Naive thymus-derived CD4-positive, alpha-beta T cell (primary cell): Measurements from ENCODE around the gene OGDH. TPM values are rescaled to one million over a fixed set of nuclear protein-coding genes. Genes with fewer than 3 reads are reported as not detected.

ENCODE experiments used
- ATAC-seq: fragments of 150-1000 bp; cut with Tn5 transposase; 2 replicates; pipeline ENCODE4 v1.10.0; 2021; ENCODE audit warnings: mild to moderate bottlenecking, moderate library complexity
- CTCF ChIA-PET: fragments of 350-600 bp; sonication (Branson Sonifier 250); formaldehyde crosslinking; loops from one replicate; lab custom pipeline; 2021; ENCODE audit warnings: antibody characterized with exemption; lab: Charles Lee
- POLR2A ChIA-PET: fragments of 350-600 bp; sonication (Branson Sonifier 250); formaldehyde crosslinking; loops from one replicate; lab custom pipeline; 2021; ENCODE audit warnings: antibody characterized with exemption, inconsistent platforms; lab: Charles Lee
- DNase-seq, 9 donors: peaks; one replicate each; pipeline versions ENCODE4 v3.0.0 to v3.0.0-alpha.2; 2020 to 2022; ENCODE audit warnings: mixed read lengths in 1 of 9
- H3K27ac ChIP-seq: one replicate; pipeline ENCODE4 v1.7.0; 2013; ENCODE audit warnings: mild to moderate bottlenecking, low read depth, low read length, moderate library complexity
- H3K27me3 ChIP-seq, 2 donors: one replicate each; pipeline ENCODE4 v1.7.0; 2013; ENCODE audit warnings: low read length in 2 of 2, mild to moderate bottlenecking in 2 of 2, moderate library complexity in 2 of 2; ENCODE audit not compliant: control insufficient read depth in 2 of 2, insufficient read depth in 2 of 2
- H3K36me3 ChIP-seq, 3 experiments: 1 replicate in 2 of 3; 2 replicates in 1 of 3; pipeline ENCODE4 v1.7.0; 2013; ENCODE audit warnings: low read length in 3 of 3, mild to moderate bottlenecking in 3 of 3, moderate library complexity in 1 of 3; ENCODE audit not compliant: insufficient read depth in 3 of 3, control insufficient read depth in 2 of 3
- H3K4me1 ChIP-seq, 2 donors: one replicate each; pipeline ENCODE4 v1.7.0; 2013; ENCODE audit warnings: low read length in 2 of 2, mild to moderate bottlenecking in 2 of 2, moderate library complexity in 1 of 2; ENCODE audit not compliant: control insufficient read depth in 2 of 2, insufficient read depth in 2 of 2
- H3K4me3 ChIP-seq: 2 replicates; pipeline ENCODE4 v1.7.0; 2013; ENCODE audit warnings: mild to moderate bottlenecking, low read length
- H3K9me3 ChIP-seq, 3 experiments: 1 replicate in 2 of 3; 2 replicates in 1 of 3; pipeline ENCODE4 v1.7.0; 2013; ENCODE audit warnings: low read length in 3 of 3; ENCODE audit not compliant: control insufficient read depth in 2 of 3
- H3K27ac Mint-ChIP-seq, 9 donors: one replicate each; pipeline ENCODE4 v1.8.0; 2020 to 2022; ENCODE audit warnings: mixed read lengths in 9 of 9, mild to moderate bottlenecking in 8 of 9, moderate library complexity in 5 of 9, inconsistent platforms in 2 of 9
- H3K27me3 Mint-ChIP-seq, 5 donors: one replicate each; pipeline ENCODE4 v1.8.0; 2021 to 2022; ENCODE audit warnings: mixed read lengths in 5 of 5, mild to moderate bottlenecking in 1 of 5
- H3K36me3 Mint-ChIP-seq, 5 donors: one replicate each; pipeline ENCODE4 v1.8.0; 2020 to 2022; ENCODE audit warnings: mixed read lengths in 5 of 5, mild to moderate bottlenecking in 3 of 5, inconsistent platforms in 1 of 5
- H3K4me1 Mint-ChIP-seq, 7 donors: one replicate each; pipeline ENCODE4 v1.8.0; 2020 to 2022; ENCODE audit warnings: mixed read lengths in 7 of 7, mild to moderate bottlenecking in 3 of 7, inconsistent platforms in 1 of 7
- H3K4me3 Mint-ChIP-seq, 10 donors: one replicate each; pipeline ENCODE4 v1.8.0; 2020 to 2022; ENCODE audit warnings: mild to moderate bottlenecking in 10 of 10, mixed read lengths in 10 of 10, moderate library complexity in 6 of 10, inconsistent platforms in 2 of 10
- H3K9me3 Mint-ChIP-seq, 11 donors: one replicate each; pipeline ENCODE4 v1.8.0; 2020 to 2022; ENCODE audit warnings: mixed read lengths in 11 of 11, mild to moderate bottlenecking in 4 of 11, inconsistent platforms in 1 of 11, moderate library complexity in 1 of 11
- intact Hi-C, 2 donors: fragments of 100-400 bp; cut with micrococcal nuclease; formaldehyde crosslinking; loops; one replicate each; pipeline ENCODE4 v1.15.1; 2023
- polyA plus RNA-seq, 2 donors: library from polyadenylated mRNA; unstranded; fragments of 300-500 nt; fragmentation: Illumina TruSeq; gene quantifications; one replicate each; pipeline ENCODE4 v1.2.3, GENCODE V29; 2021
- total RNA-seq, 6 experiments: library from RNA in 5 of 6; stranded (reverse) in 5 of 6; gene quantifications; 1 replicate in 5 of 6; 2 replicates in 1 of 6; pipeline ENCODE4 v1.2.3 and lab custom pipeline; 2021 to 2026

OGDH gene
- total and polyA plus RNA-seq, 7 experiments from 2014 or later: 20.3 to 122 (median 64.2) TPM

- Histone ChIP-seq H3K4me1 (peaks cover 13 to 17% of the 10 kb centered on the region in 2 donors), H3K9me3 (no peaks in the 10 kb centered on the region), H3K27ac (no peak overlapping the region), H3K4me3 (no peak overlapping the region), H3K27me3 (no peaks in the 10 kb centered on the region), H3K36me3 (no peaks in the 10 kb centered on the region)
- CTCF ChIA-PET: no interaction called here
- POLR2A ChIA-PET: interaction anchor here (0.9 to 3.7 kb wide), 2 partner anchors 26 to 28 kb away, joined by 3 to 46 read pairs; partner anchors contain the start of gene TMED4
- Mint-ChIP-seq H3K9me3 (peaks cover 0 to 6% (median 0%) of the 10 kb centered on the region in 11 donors), H3K4me3 (peak overlapping the region in 7 of 10 donors; percentile 6 to 64 (median 42)), H3K27me3 (peaks cover 0 to 5% (median 0%) of the 10 kb centered on the region in 5 donors), H3K36me3 (peaks cover 0 to 7% (median 0%) of the 10 kb centered on the region in 5 donors), H3K4me1 (peaks cover 2 to 53% (median 48%) of the 10 kb centered on the region in 7 donors), H3K27ac (peak overlapping the region in 4 of 9 donors; percentile 6 to 72 (median 54))
- intact Hi-C loops: no loop called here
- ATAC-seq: no peak
- DNase-seq: no peak
These were observed 2.7 kb downstream of the OGDH start for GRCh38 chr7:44608916-44609648.

DNA sequence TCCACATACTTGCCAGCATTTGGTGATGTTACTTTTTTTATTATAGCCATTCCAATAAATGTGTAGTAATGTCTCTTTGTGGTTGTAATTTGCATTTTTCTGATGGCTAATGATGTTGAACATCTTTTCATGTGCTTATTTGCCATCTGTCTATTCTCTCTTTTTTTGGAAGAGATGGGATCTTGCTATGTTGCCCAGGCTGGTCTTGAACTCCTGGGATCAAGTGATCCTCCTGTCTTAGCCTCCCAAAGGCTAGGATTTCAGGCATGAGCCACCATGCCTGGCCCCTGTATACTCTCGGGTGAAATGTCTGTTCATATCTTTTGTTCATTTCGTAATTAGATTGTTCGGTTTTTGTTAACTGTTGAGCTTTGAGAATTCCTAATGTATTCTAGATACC lies 3.4 kb downstream of the OGDH start:
- H3K4me3 Mint-ChIP-seq: peak overlapping the region in 2 of 10 donors; percentile 23 to 25
- H3K36me3 ChIP-seq: no peaks in the 10 kb centered on the region
- H3K4me1 Mint-ChIP-seq: peaks cover 9 to 61% (median 53%) of the 10 kb centered on the region in 7 donors
- DNase-seq (no peak), ATAC-seq (no peak)
- no peaks in the 10 kb centered on the region for H3K27me3 ChIP-seq
- intact Hi-C loops: no loop called here
- H3K36me3 Mint-ChIP-seq: peaks cover 0 to 11% (median 3%) of the 10 kb centered on the region in 5 donors
- ChIA-PET POLR2A (interaction anchor here (0.9 kb wide), 1 partner anchor 26 kb away, joined by 3 read pairs; no protein-coding TSS in a partner anchor), CTCF (no interaction called here)
- H3K9me3 ChIP-seq: no peaks in the 10 kb centered on the region
- no peak overlapping the region for H3K4me3 ChIP-seq
- no peak overlapping the region for H3K27ac ChIP-seq
- H3K9me3 Mint-ChIP-seq: peaks cover 0 to 6% (median 0%) of the 10 kb centered on the region in 11 donors
- H3K27ac Mint-ChIP-seq: peak overlapping the region in 3 of 9 donors; percentile 31 to 51 (median 46)
- H3K27me3 Mint-ChIP-seq: peaks cover 0 to 4% (median 0%) of the 10 kb centered on the region in 5 donors
- peaks cover 21 to 23% of the 10 kb centered on the region in 2 donors for H3K4me1 ChIP-seq

- Mint-ChIP-seq H3K9me3 (peaks cover 0 to 2% (median 0%) of the 10 kb centered on the region in 11 donors), H3K27ac (peak overlapping the region in 8 of 9 donors; percentile 1 to 86 (median 70)), H3K36me3 (peaks cover 0 to 17% (median 10%) of the 10 kb centered on the region in 5 donors), H3K27me3 (no peaks in the 10 kb centered on the region), H3K4me1 (peaks cover 30 to 64% (median 63%) of the 10 kb centered on the region in 7 donors), H3K4me3 (peak overlapping the region in 7 of 10 donors; percentile 2 to 59 (median 27))
- H3K9me3 ChIP-seq: no peaks in the 10 kb centered on the region
- intact Hi-C loops: loop anchor here in 1 of 2 donors (1.0 kb wide), 1 partner anchor 8 kb away; no protein-coding TSS in a partner anchor
- H3K4me1 ChIP-seq: peaks cover 22 to 53% of the 10 kb centered on the region in 2 donors
- peak; percentile 87 for ATAC-seq
- H3K27me3 ChIP-seq: no peaks in the 10 kb centered on the region
- CTCF ChIA-PET: no interaction called here
- H3K4me3 ChIP-seq: no peak overlapping the region
- no peak overlapping the region for H3K27ac ChIP-seq
- POLR2A ChIA-PET: interaction anchor here (1.6 to 2.6 kb wide), 2 partner anchors 9 to 22 kb away, joined by 4 to 8 read pairs; partner anchors contain the start of gene OGDH
- peaks cover 0 to 3% (median 0%) of the 10 kb centered on the region in 3 experiments for H3K36me3 ChIP-seq
- DNase-seq: no peak
These were observed 8.8 kb downstream of the OGDH start for GRCh38 chr7:44615149-44615611.

GRCh38 chr7:44615793-44616192 lies 9.4 kb downstream of the OGDH start:
- peaks cover 0 to 3% (median 0%) of the 10 kb centered on the region in 3 experiments for H3K36me3 ChIP-seq
- no peak overlapping the region for H3K27ac ChIP-seq
- intact Hi-C loops: loop anchor here in 1 of 2 donors (1.0 kb wide), 1 partner anchor 8 kb away; no protein-coding TSS in a partner anchor
- H3K27me3 ChIP-seq: no peaks in the 10 kb centered on the region
- H3K9me3 ChIP-seq: no peaks in the 10 kb centered on the region
- peaks cover 22 to 56% of the 10 kb centered on the region in 2 donors for H3K4me1 ChIP-seq
- peaks cover 0 to 2% (median 0%) of the 10 kb centered on the region in 11 donors for H3K9me3 Mint-ChIP-seq
- peak overlapping the region in 4 of 9 donors; percentile 4 to 86 (median 30) for H3K27ac Mint-ChIP-seq
- ChIA-PET CTCF (no interaction called here), POLR2A (interaction anchor here (1.6 to 2.6 kb wide), 3 partner anchors 10 to 21 kb away, joined by 4 to 8 read pairs (median 5); partner anchors contain the start of gene OGDH)
- no peak for DNase-seq
- H3K36me3 Mint-ChIP-seq: peaks cover 0 to 17% (median 10%) of the 10 kb centered on the region in 5 donors
- H3K4me1 Mint-ChIP-seq: peaks cover 29 to 67% (median 65%) of the 10 kb centered on the region in 7 donors
- no peak overlapping the region for H3K4me3 ChIP-seq
- ATAC-seq: no peak
- H3K4me3 Mint-ChIP-seq: no peak overlapping the region
- H3K27me3 Mint-ChIP-seq: no peaks in the 10 kb centered on the region

DNA sequence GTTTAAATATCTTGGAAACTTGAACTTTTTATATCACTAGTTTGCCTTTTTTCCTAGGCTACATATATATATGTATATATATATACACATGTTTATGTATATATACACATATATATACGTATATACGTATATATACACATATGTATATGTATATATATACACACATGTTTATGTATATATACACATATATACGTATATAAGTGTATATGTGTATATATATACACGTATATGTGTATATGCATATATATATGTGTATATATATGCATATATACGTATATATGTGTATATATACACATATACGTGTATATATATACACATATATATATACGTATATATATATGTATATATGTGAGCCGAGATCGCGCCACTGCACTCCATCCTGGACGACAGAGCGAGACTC lies 10.1 kb downstream of the OGDH start:
- Histone ChIP-seq H3K4me3 (no peak overlapping the region), H3K9me3 (no peaks in the 10 kb centered on the region), H3K27ac (no peak overlapping the region), H3K36me3 (peaks cover 0 to 3% (median 0%) of the 10 kb centered on the region in 3 experiments), H3K27me3 (no peaks in the 10 kb centered on the region), H3K4me1 (peaks cover 22 to 56% of the 10 kb centered on the region in 2 donors)
- POLR2A ChIA-PET: interaction anchor here (1.0 to 2.6 kb wide), 4 partner anchors 10 to 20 kb away, joined by 4 to 8 read pairs (median 5); partner anchors contain the start of gene OGDH
- Mint-ChIP-seq H3K9me3 (peaks cover 0 to 2% (median 0%) of the 10 kb centered on the region in 11 donors), H3K36me3 (peaks cover 0 to 20% (median 10%) of the 10 kb centered on the region in 5 donors), H3K27me3 (no peaks in the 10 kb centered on the region), H3K4me3 (no peak overlapping the region), H3K4me1 (peaks cover 35 to 75% (median 72%) of the 10 kb centered on the region in 7 donors), H3K27ac (no peak overlapping the region)
- DNase-seq (no peak), ATAC-seq (no peak)
- intact Hi-C loops: no loop called here
- CTCF ChIA-PET: no interaction called here

GRCh38 chr7:44617225-44617890 lies 10.9 kb downstream of the OGDH start:
- intact Hi-C loops: loop anchor here in 1 of 2 donors (1.0 kb wide), 1 partner anchor 10 kb away; no protein-coding TSS in a partner anchor
- Mint-ChIP-seq H3K36me3 (peaks cover 0 to 20% (median 10%) of the 10 kb centered on the region in 5 donors), H3K4me1 (peaks cover 39 to 76% (median 74%) of the 10 kb centered on the region in 7 donors), H3K27me3 (no peaks in the 10 kb centered on the region), H3K9me3 (peaks cover 0 to 2% (median 0%) of the 10 kb centered on the region in 11 donors), H3K4me3 (peak overlapping the region in 1 of 10 donors; percentile 6), H3K27ac (peak overlapping the region in 4 of 9 donors; percentile 15 to 67 (median 36))
- Histone ChIP-seq H3K4me3 (no peak overlapping the region), H3K27me3 (no peaks in the 10 kb centered on the region), H3K4me1 (peaks cover 25 to 65% of the 10 kb centered on the region in 2 donors), H3K36me3 (peaks cover 0 to 3% (median 0%) of the 10 kb centered on the region in 3 experiments), H3K9me3 (no peaks in the 10 kb centered on the region), H3K27ac (no peak overlapping the region)
- ChIA-PET POLR2A (interaction anchor here (1.0 to 2.6 kb wide), 3 partner anchors 9 to 15 kb away, joined by 5 to 8 read pairs (median 5); partner anchors contain the start of gene OGDH), CTCF (interaction anchor here (0.5 kb wide), 1 partner anchor 8 kb away, joined by 5 read pairs; no protein-coding TSS in a partner anchor)
- no peak for ATAC-seq
- DNase-seq: no peak
